Effector memory CD8-positive, alpha-beta T cell (primary cell): ENCODE measurements around the gene CDH11.

Experiments
- ATAC-seq: fragments of 150-1000 bp; cut with Tn5 transposase; replicated peaks from 2 replicates; pipeline ENCODE4 v1.10.0; 2021; ENCODE audit warnings: mild to moderate bottlenecking, moderate library complexity
- DNase-seq, 3 experiments: peaks; one replicate each; pipeline ENCODE4 v3.0.0; 2021
- H3K27ac Mint-ChIP-seq, 2 donors: one replicate each; pipeline ENCODE4 v1.8.0; 2022; ENCODE audit warnings: mild to moderate bottlenecking in 2 of 2, mixed read lengths in 2 of 2, moderate library complexity in 2 of 2
- H3K27me3 Mint-ChIP-seq, 2 donors: one replicate each; pipeline ENCODE4 v1.8.0; 2022; ENCODE audit warnings: mixed read lengths in 2 of 2
- H3K36me3 Mint-ChIP-seq: one replicate; pipeline ENCODE4 v1.8.0; 2022; ENCODE audit warnings: mild to moderate bottlenecking, moderate library complexity, mixed read lengths; ENCODE audit not compliant: insufficient read depth
- H3K4me1 Mint-ChIP-seq, 2 donors: one replicate each; pipeline ENCODE4 v1.8.0; 2022; ENCODE audit warnings: low read depth in 2 of 2, mixed read lengths in 2 of 2
- H3K4me3 Mint-ChIP-seq, 2 donors: one replicate each; pipeline ENCODE4 v1.8.0; 2022; ENCODE audit warnings: mild to moderate bottlenecking in 2 of 2, mixed read lengths in 2 of 2, moderate library complexity in 2 of 2
- H3K9me3 Mint-ChIP-seq, 2 donors: one replicate each; pipeline ENCODE4 v1.8.0; 2022; ENCODE audit warnings: mixed read lengths in 2 of 2

CDH11 gene

GRCh38 chr16:65077181-65077580 lies 44.7 kb downstream of the CDH11 start:
- H3K4me1 Mint-ChIP-seq, result no peaks in the 10 kb centered on the region
- DNase-seq (no peak), ATAC-seq (no peak)
- H3K9me3 Mint-ChIP-seq, result peaks cover 3 to 7% of the 10 kb centered on the region in 2 donors
- no peaks in the 10 kb centered on the region for H3K36me3 Mint-ChIP-seq
- H3K4me3 Mint-ChIP-seq, result no peak overlapping the region
- no peaks in the 10 kb centered on the region for H3K27me3 Mint-ChIP-seq
- no peak overlapping the region for H3K27ac Mint-ChIP-seq

GRCh38 chr16:65075877-65076276 lies 46.0 kb downstream of the CDH11 start:
- no peak overlapping the region for H3K27ac Mint-ChIP-seq
- H3K36me3 Mint-ChIP-seq, result no peaks in the 10 kb centered on the region
- peaks cover 7 to 17% of the 10 kb centered on the region in 2 donors for H3K9me3 Mint-ChIP-seq
- no peaks in the 10 kb centered on the region for H3K27me3 Mint-ChIP-seq
- no peak overlapping the region for H3K4me3 Mint-ChIP-seq
- DNase-seq, result no peak
- ATAC-seq, result no peak
- H3K4me1 Mint-ChIP-seq, result no peaks in the 10 kb centered on the region

- H3K36me3 Mint-ChIP-seq, result no peaks in the 10 kb centered on the region
- H3K27me3 Mint-ChIP-seq, result no peaks in the 10 kb centered on the region
- no peak overlapping the region for H3K4me3 Mint-ChIP-seq
- DNase-seq (no peak), ATAC-seq (no peak)
- H3K4me1 Mint-ChIP-seq, result no peaks in the 10 kb centered on the region
- no peak overlapping the region for H3K27ac Mint-ChIP-seq
- H3K9me3 Mint-ChIP-seq, result peaks cover 10% of the 10 kb centered on the region in 2 donors
These were observed 50.2 kb downstream of the CDH11 start for GRCh38 chr16:65071433-65072311.

- DNase-seq (no peak), ATAC-seq (no peak)
- Mint-ChIP-seq H3K4me1 (no peaks in the 10 kb centered on the region), H3K36me3 (no peaks in the 10 kb centered on the region), H3K27ac (no peak overlapping the region), H3K4me3 (no peak overlapping the region), H3K9me3 (peaks cover 13 to 15% of the 10 kb centered on the region in 2 donors), H3K27me3 (no peaks in the 10 kb centered on the region)
These were observed 50.9 kb downstream of the CDH11 start for GRCh38 chr16:65070831-65071432.

- Mint-ChIP-seq H3K4me3 (no peak overlapping the region), H3K9me3 (peaks cover 14 to 25% of the 10 kb centered on the region in 2 donors), H3K36me3 (no peaks in the 10 kb centered on the region), H3K4me1 (no peaks in the 10 kb centered on the region), H3K27ac (no peak overlapping the region), H3K27me3 (no peaks in the 10 kb centered on the region)
- no peak for DNase-seq
- no peak for ATAC-seq
These were observed 52.1 kb downstream of the CDH11 start for GRCh38 chr16:65069766-65070165.

GRCh38 chr16:65069065-65069464 lies 52.8 kb downstream of the CDH11 start:
- Mint-ChIP-seq H3K36me3 (no peaks in the 10 kb centered on the region), H3K9me3 (peaks cover 14 to 25% of the 10 kb centered on the region in 2 donors), H3K27me3 (no peaks in the 10 kb centered on the region), H3K4me1 (no peaks in the 10 kb centered on the region), H3K4me3 (no peak overlapping the region), H3K27ac (no peak overlapping the region)
- no peak for DNase-seq
- ATAC-seq, result no peak

- no peak overlapping the region for H3K4me3 Mint-ChIP-seq
- peaks cover 14 to 25% of the 10 kb centered on the region in 2 donors for H3K9me3 Mint-ChIP-seq
- H3K4me1 Mint-ChIP-seq, result no peaks in the 10 kb centered on the region
- no peak overlapping the region for H3K27ac Mint-ChIP-seq
- H3K36me3 Mint-ChIP-seq, result no peaks in the 10 kb centered on the region
- ATAC-seq (no peak), DNase-seq (no peak)
- no peaks in the 10 kb centered on the region for H3K27me3 Mint-ChIP-seq
These were observed 53.6 kb downstream of the CDH11 start for GRCh38 chr16:65068151-65068740.

- H3K27me3 Mint-ChIP-seq, result no peaks in the 10 kb centered on the region
- ATAC-seq, result no peak
- H3K27ac Mint-ChIP-seq, result no peak overlapping the region
- H3K36me3 Mint-ChIP-seq, result no peaks in the 10 kb centered on the region
- H3K4me3 Mint-ChIP-seq, result no peak overlapping the region
- no peak for DNase-seq
- peaks cover 14 to 21% of the 10 kb centered on the region in 2 donors for H3K9me3 Mint-ChIP-seq
- H3K4me1 Mint-ChIP-seq, result no peaks in the 10 kb centered on the region
These were observed 55.2 kb downstream of the CDH11 start for GRCh38 chr16:65066651-65067050.

- ATAC-seq (no peak), DNase-seq (no peak)
- peaks cover 10 to 15% of the 10 kb centered on the region in 2 donors for H3K9me3 Mint-ChIP-seq
- H3K27me3 Mint-ChIP-seq, result no peaks in the 10 kb centered on the region
- no peaks in the 10 kb centered on the region for H3K4me1 Mint-ChIP-seq
- H3K4me3 Mint-ChIP-seq, result no peak overlapping the region
- H3K27ac Mint-ChIP-seq, result no peak overlapping the region
- H3K36me3 Mint-ChIP-seq, result no peaks in the 10 kb centered on the region
These were observed 56.8 kb downstream of the CDH11 start for GRCh38 chr16:65065031-65065430.

- DNase-seq (no peak), ATAC-seq (no peak)
- no peaks in the 10 kb centered on the region for H3K27me3 Mint-ChIP-seq
- no peaks in the 10 kb centered on the region for H3K4me1 Mint-ChIP-seq
- no peak overlapping the region for H3K27ac Mint-ChIP-seq
- peaks cover 10 to 15% of the 10 kb centered on the region in 2 donors for H3K9me3 Mint-ChIP-seq
- H3K4me3 Mint-ChIP-seq, result no peak overlapping the region
- H3K36me3 Mint-ChIP-seq, result no peaks in the 10 kb centered on the region
These were observed 57.7 kb downstream of the CDH11 start for GRCh38 chr16:65064131-65064530.

GRCh38 chr16:65062736-65063583 lies 58.9 kb downstream of the CDH11 start:
- H3K27me3 Mint-ChIP-seq, result no peaks in the 10 kb centered on the region
- no peaks in the 10 kb centered on the region for H3K36me3 Mint-ChIP-seq
- no peak for DNase-seq
- no peak overlapping the region for H3K27ac Mint-ChIP-seq
- peaks cover 8 to 15% of the 10 kb centered on the region in 2 donors for H3K9me3 Mint-ChIP-seq
- H3K4me3 Mint-ChIP-seq, result no peak overlapping the region
- H3K4me1 Mint-ChIP-seq, result no peaks in the 10 kb centered on the region
- ATAC-seq, result no peak

GRCh38 chr16:65061935-65062518 lies 59.8 kb downstream of the CDH11 start:
- DNase-seq, result no peak
- H3K4me3 Mint-ChIP-seq, result no peak overlapping the region
- ATAC-seq, result no peak
- no peaks in the 10 kb centered on the region for H3K4me1 Mint-ChIP-seq
- H3K9me3 Mint-ChIP-seq, result peaks cover 11 to 21% of the 10 kb centered on the region in 2 donors
- no peaks in the 10 kb centered on the region for H3K27me3 Mint-ChIP-seq
- no peak overlapping the region for H3K27ac Mint-ChIP-seq
- no peaks in the 10 kb centered on the region for H3K36me3 Mint-ChIP-seq

GRCh38 chr16:65061263-65061662 lies 60.6 kb downstream of the CDH11 start:
- Mint-ChIP-seq H3K9me3 (peaks cover 11 to 26% of the 10 kb centered on the region in 2 donors), H3K4me3 (no peak overlapping the region), H3K27ac (no peak overlapping the region), H3K36me3 (no peaks in the 10 kb centered on the region), H3K4me1 (no peaks in the 10 kb centered on the region), H3K27me3 (no peaks in the 10 kb centered on the region)
- no peak for ATAC-seq
- DNase-seq, result no peak
